Measurements from ENCODE around the gene SKOR1. TPM values are rescaled to one million over a fixed set of nuclear protein-coding genes. Genes with fewer than 3 reads are reported as not detected.

Gene SKOR1
- polyA plus RNA-seq, 1 of the 3 experiments (the other 2 are of a cell fraction), result 0.26 TPM

GRCh38 chr15:67865331-67865730, 40.0 kb downstream of the SKOR1 start (continued):
- TF ChIP-seq REST (IDR thresholded peaks at IDR 0.05; ENCODE audit: low read depth, low read length) (no peak), FOXM1 (IDR thresholded peaks at IDR 0.05; ENCODE audit: low read depth) (no peak), FOXJ3 (CRISPR knock-in tag; IDR thresholded peaks at IDR 0.05) (no peak), POLR2AphosphoS5 (IDR thresholded peaks at IDR 0.05; ENCODE audit: low read depth, low read length) (no peak), ELF1 (IDR thresholded peaks at IDR 0.05) (no peak), RAD21 (IDR thresholded peaks at IDR 0.05; ENCODE audit: low read length) (no peak), ZBTB33 (IDR thresholded peaks at IDR 0.05; ENCODE audit: borderline replicate concordance, low read depth) (no peak), FOSL2 (IDR thresholded peaks at IDR 0.05; ENCODE audit: borderline replicate concordance, low read depth) (no peak)

- Histone ChIP-seq H3K9me3 (no peaks in the 10 kb centered on the region), H3K4me3 (ENCODE audit: low read depth in 2 of 2, low read length in 1 of 2) (no peak overlapping the region), H3K27ac (ENCODE audit: low read depth in 2 of 2, low read length in 1 of 2) (no peak overlapping the region), H3K9me2 (no peaks in the 10 kb centered on the region), H4K20me1 (ENCODE audit: insufficient read depth) (no peaks in the 10 kb centered on the region), H3K79me2 (ENCODE audit: insufficient read depth) (no peaks in the 10 kb centered on the region), H3K36me3 (replicated peaks in 1 of 2; ENCODE audit: control insufficient read depth in 1 of 2, insufficient read depth in 2 of 2, low read length in 1 of 2) (no peaks in the 10 kb centered on the region), H3K9ac (no peak overlapping the region), H3K4me1 (ENCODE audit: control insufficient read depth in 1 of 2, insufficient read depth in 2 of 2, low read depth in 1 of 2, low read length in 1 of 2) (peaks cover 0 to 2% of the 10 kb centered on the region in 2 experiments; a peak in 1 of 4 replicates), H3K4me2 (no peak overlapping the region), H3F3A (replicated peaks; ENCODE audit: insufficient read depth) (no peaks in the 10 kb centered on the region), H2AFZ (ENCODE audit: low read depth) (no peak overlapping the region), H3K27me3 (ENCODE audit: insufficient read depth) (no peaks in the 10 kb centered on the region)
- 89% methylated on average over 4 of the region's 4 CpGs for WGBS (ENCODE audit: low lambda C conversion rate)
- TF ChIP-seq IRF3 (IDR thresholded peaks at IDR 0.05; ENCODE audit: low read depth, low read length), result no peak
- no peak for TF ChIP-seq NFIC (IDR thresholded peaks at IDR 0.05; ENCODE audit: borderline replicate concordance)
- TF ChIP-seq NRF1 (IDR thresholded peaks at IDR 0.05; ENCODE audit: low read depth, low read length), result no peak
- TF ChIP-seq JUND (IDR thresholded peaks at IDR 0.05), result no peak
- no peak for TF ChIP-seq REST (IDR thresholded peaks at IDR 0.05; ENCODE audit: low read depth, low read length)
- CTCF ChIA-PET, result interaction anchor here (2.4 kb wide), 1 partner anchor 289 kb away, joined by 9 read pairs; no protein-coding TSS in a partner anchor
- no peak for DNase-seq
- POLR2A ChIA-PET, result no interaction called here
These were observed 40.5 kb downstream of the SKOR1 start for GRCh38 chr15:67865766-67866165.
